Measurements from ENCODE around the gene AGXT. TPM values are rescaled to one million over a fixed set of nuclear protein-coding genes. Genes with fewer than 3 reads are reported as not detected.

Gene AGXT
- total RNA-seq, 1 experiment from 2014 or later: not detected

DNA sequence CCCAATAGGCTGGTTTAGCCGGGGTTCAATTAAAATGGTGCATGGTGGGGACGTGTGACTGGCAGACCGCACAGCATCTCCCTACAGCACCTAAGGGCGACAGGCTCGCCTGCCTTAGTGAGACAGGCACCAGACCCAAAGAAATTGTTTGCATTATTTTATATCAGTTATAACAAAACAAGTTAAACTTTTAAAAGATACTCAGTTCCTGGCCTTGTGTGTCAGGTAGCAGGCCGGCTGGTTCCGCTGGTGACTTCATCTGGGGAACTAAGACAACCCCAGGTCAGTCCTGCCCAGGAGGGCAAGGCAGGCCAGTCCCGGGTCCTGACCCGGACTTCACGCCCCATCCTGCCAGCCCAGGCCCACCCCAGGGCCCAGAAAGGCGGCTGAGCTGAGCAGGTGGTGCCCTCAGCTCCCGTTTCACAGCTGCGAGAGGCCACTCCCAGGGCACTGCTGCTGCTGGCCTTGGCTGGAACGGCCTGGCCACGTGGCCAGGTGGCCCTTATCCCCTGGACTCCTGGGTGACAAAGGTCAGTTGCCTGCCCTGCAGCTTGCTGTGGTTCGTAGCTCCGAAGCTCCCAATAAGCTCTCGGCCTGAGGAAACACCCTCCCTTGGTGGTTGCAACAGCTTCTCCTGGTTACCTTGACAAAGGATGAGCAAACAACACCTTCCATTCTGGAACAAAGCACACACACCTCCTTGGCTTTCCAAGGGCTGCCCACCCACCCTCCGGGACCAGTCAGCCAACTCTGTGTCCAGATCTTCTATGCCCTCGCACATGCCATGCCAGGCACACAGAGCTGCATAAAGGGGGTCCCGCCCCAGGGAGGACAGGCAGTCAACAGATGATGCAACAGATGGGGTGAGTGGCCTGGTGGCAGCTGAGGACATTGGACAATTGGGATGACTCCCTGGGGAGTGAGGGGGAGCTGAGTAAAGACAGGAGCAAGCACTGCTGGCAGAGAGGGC is 11.3 kb upstream of the AGXT start:
- POLR2A ChIA-PET (ENCODE audit: low non-redundant PET): no interaction called here
- no peak for TF ChIP-seq EZH2 (IDR thresholded peaks at IDR 0.05; ENCODE audit: borderline replicate concordance, low read depth, low read length, poor library complexity, severe bottlenecking)
- TF ChIP-seq, protein P1, sequence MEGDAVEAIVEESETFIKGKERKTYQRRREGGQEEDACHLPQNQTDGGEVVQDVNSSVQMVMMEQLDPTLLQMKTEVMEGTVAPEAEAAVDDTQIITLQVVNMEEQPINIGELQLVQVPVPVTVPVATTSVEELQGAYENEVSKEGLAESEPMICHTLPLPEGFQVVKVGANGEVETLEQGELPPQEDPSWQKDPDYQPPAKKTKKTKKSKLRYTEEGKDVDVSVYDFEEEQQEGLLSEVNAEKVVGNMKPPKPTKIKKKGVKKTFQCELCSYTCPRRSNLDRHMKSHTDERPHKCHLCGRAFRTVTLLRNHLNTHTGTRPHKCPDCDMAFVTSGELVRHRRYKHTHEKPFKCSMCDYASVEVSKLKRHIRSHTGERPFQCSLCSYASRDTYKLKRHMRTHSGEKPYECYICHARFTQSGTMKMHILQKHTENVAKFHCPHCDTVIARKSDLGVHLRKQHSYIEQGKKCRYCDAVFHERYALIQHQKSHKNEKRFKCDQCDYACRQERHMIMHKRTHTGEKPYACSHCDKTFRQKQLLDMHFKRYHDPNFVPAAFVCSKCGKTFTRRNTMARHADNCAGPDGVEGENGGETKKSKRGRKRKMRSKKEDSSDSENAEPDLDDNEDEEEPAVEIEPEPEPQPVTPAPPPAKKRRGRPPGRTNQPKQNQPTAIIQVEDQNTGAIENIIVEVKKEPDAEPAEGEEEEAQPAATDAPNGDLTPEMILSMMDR (conservative IDR thresholded peaks at IDR 0.05; ENCODE audit: low read depth, low read length): no peak
- H3K9me3 ChIP-seq (ENCODE audit: low read depth, low read length, poor library complexity, severe bottlenecking): no peaks in the 10 kb centered on the region
- CTCF ChIA-PET: no interaction called here
- intact Hi-C loops (cut with micrococcal nuclease; ENCODE audit: unreplicated experiment): no loop called here
- DNase-seq (ENCODE audit: low spot score): no peak
- no peaks in the 10 kb centered on the region for H3K4me1 ChIP-seq (ENCODE audit: insufficient read depth, low read length, poor library complexity, severe bottlenecking)
- no TSS peak for BruUV-seq (replicated peaks)
- H3K27me3 ChIP-seq (replicated peaks; ENCODE audit: insufficient read depth, low read depth, low read length, poor library complexity): no peaks in the 10 kb centered on the region
- H3K36me3 ChIP-seq (ENCODE audit: insufficient read depth, low read length, poor library complexity, severe bottlenecking): no peaks in the 10 kb centered on the region
- H3K27ac ChIP-seq (ENCODE audit: low read depth, low read length, poor library complexity, severe bottlenecking): no peak overlapping the region
- H3K4me3 ChIP-seq (ENCODE audit: low read depth, low read length, poor library complexity, severe bottlenecking): no peak overlapping the region

DNA sequence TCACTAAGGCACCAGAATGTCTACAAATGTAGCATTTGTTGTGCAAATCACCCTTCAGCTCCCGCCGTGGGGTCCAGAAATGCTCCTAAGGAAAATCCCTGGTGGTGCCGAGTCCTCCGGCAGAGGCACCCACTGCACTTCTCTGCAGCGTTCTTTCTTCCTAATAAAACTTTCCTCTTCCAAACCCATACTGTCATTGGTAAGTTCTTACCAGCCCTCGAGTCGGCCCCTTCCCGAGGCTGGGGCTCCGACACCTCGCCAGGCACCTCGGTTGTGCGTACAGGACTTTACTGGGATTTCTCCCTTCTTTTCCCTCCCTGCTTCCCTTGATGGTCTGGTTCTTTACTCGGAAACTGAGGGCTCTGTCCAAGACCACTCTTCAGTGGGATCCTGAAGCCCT is 10.3 kb upstream of the AGXT start:
- Histone ChIP-seq H3K27ac (ENCODE audit: low read depth, low read length, poor library complexity, severe bottlenecking) (no peak overlapping the region), H3K36me3 (ENCODE audit: insufficient read depth, low read length, poor library complexity, severe bottlenecking) (no peaks in the 10 kb centered on the region), H3K27me3 (replicated peaks; ENCODE audit: insufficient read depth, low read depth, low read length, poor library complexity) (no peaks in the 10 kb centered on the region), H3K9me3 (ENCODE audit: low read depth, low read length, poor library complexity, severe bottlenecking) (no peaks in the 10 kb centered on the region), H3K4me1 (ENCODE audit: insufficient read depth, low read length, poor library complexity, severe bottlenecking) (no peaks in the 10 kb centered on the region), H3K4me3 (ENCODE audit: low read depth, low read length, poor library complexity, severe bottlenecking) (no peak overlapping the region)
- TF ChIP-seq, protein P1 (conservative IDR thresholded peaks at IDR 0.05; ENCODE audit: low read depth, low read length): no peak
- TF ChIP-seq EZH2 (IDR thresholded peaks at IDR 0.05; ENCODE audit: borderline replicate concordance, low read depth, low read length, poor library complexity, severe bottlenecking): no peak
- CTCF ChIA-PET: no interaction called here
- no peak for DNase-seq (ENCODE audit: low spot score)
- POLR2A ChIA-PET (ENCODE audit: low non-redundant PET): no interaction called here
- BruUV-seq (replicated peaks): no TSS peak
- intact Hi-C loops (cut with micrococcal nuclease; ENCODE audit: unreplicated experiment): no loop called here

DNA sequence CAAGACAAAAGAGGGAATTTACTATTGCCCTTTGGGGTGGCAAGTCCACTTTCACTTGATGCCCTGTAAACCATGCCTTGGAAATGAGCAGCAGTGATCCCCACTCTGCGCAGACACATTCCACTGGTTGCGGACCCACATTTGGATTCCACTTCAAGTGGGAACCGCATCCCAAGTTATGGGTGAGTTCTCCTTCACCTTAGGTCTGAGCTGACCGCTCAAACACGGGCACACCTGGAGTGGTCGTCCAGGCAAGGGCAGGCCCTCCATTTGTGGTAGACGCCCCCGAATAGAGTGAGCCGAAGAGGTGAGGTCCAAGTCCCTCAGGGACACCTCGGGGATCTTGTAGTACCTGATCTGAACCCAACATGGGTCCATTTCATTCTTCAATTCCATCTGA is 9.8 kb upstream of the AGXT start:
- POLR2A ChIA-PET (ENCODE audit: low non-redundant PET): no interaction called here
- CTCF ChIA-PET: no interaction called here
- DNase-seq (ENCODE audit: low spot score): no peak
- intact Hi-C loops (cut with micrococcal nuclease; ENCODE audit: unreplicated experiment): no loop called here
- Histone ChIP-seq H3K27me3 (replicated peaks; ENCODE audit: insufficient read depth, low read depth, low read length, poor library complexity) (no peaks in the 10 kb centered on the region), H3K36me3 (ENCODE audit: insufficient read depth, low read length, poor library complexity, severe bottlenecking) (no peaks in the 10 kb centered on the region), H3K4me1 (ENCODE audit: insufficient read depth, low read length, poor library complexity, severe bottlenecking) (no peaks in the 10 kb centered on the region), H3K27ac (ENCODE audit: low read depth, low read length, poor library complexity, severe bottlenecking) (no peak overlapping the region), H3K4me3 (ENCODE audit: low read depth, low read length, poor library complexity, severe bottlenecking) (no peak overlapping the region), H3K9me3 (ENCODE audit: low read depth, low read length, poor library complexity, severe bottlenecking) (no peaks in the 10 kb centered on the region)
- no TSS peak for BruUV-seq (replicated peaks)
- no peak for TF ChIP-seq EZH2 (IDR thresholded peaks at IDR 0.05; ENCODE audit: borderline replicate concordance, low read depth, low read length, poor library complexity, severe bottlenecking)
- TF ChIP-seq, protein P1 (conservative IDR thresholded peaks at IDR 0.05; ENCODE audit: low read depth, low read length): no peak
